GM18526 (cell line): ENCODE results near the gene MICAL3.

Experiments
- POLR2A ChIP-seq: IDR thresholded peaks from 3 replicates; pipeline ENCODE4 v1.6.1; 2011; ENCODE audit not compliant: insufficient read length; ENCODE audit errors: extremely low read depth

Gene MICAL3

GRCh38 chr22:17964643-17965042 is 59.7 kb downstream of the MICAL3 start:
- no peak for TF ChIP-seq POLR2A

DNA sequence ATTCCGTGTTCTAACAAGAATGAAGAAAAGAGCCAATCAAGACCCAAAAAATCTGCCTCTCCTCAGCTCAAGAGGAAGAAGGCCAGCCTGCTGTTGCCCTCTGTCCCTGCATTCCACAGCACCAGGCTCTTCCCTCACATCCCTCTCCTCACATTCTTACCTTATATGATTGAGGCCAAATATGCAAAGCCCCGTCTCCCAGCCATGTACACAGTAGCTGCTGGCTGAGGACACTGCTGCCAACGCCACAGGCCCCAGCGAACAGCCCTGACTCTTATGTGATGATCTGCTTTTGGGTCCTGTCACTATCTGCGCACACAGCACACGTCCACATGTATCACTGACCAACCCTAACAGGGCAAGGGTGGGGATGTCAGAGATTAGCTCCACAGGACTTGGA is 60.2 kb downstream of the MICAL3 start:
- TF ChIP-seq POLR2A = no peak

- no peak for TF ChIP-seq POLR2A
Measured at GRCh38 chr22:17963015-17963414, 61.3 kb downstream of the MICAL3 start.

- TF ChIP-seq POLR2A = no peak
Measured at GRCh38 chr22:17962168-17962567, 62.2 kb downstream of the MICAL3 start.

DNA sequence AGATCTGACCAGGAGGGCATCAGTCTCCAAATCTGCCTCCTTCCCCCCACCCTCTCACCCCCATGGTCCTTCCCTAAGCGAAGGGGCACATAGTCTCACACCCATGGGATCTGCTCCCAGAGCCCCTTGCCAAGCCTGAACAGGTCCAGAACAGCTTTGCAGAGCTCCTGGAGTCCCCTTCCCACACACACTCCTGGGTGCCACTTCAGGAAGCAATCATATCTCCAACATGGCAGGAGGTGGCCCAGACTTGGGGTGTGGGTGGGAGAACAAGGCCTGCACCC is 63.0 kb downstream of the MICAL3 start:
- TF ChIP-seq POLR2A = no peak

- TF ChIP-seq POLR2A = no peak
Measured at GRCh38 chr22:17960695-17961445, 63.5 kb downstream of the MICAL3 start.

- TF ChIP-seq POLR2A = no peak
Measured at GRCh38 chr22:17960011-17960410, 64.3 kb downstream of the MICAL3 start.

DNA sequence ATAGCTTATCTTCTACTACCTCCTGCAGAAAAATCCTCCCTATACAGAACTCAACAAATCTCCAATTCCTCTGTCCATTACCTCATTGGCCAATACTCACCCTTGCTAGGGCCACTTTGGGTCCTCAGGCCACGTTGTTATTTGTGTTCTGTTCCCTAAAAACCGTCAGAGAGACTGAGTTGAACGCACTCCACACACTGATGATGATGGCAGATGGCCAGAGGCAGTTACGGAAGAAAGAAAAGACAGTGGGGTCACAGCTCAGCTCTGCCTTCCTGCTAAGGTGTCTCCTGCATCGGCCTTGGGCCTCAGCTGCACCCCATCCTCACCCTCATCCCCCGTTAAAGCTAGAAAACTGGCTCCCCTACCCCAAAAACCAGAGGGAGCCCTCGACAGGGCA is 66.2 kb downstream of the MICAL3 start:
- TF ChIP-seq POLR2A = no peak

DNA sequence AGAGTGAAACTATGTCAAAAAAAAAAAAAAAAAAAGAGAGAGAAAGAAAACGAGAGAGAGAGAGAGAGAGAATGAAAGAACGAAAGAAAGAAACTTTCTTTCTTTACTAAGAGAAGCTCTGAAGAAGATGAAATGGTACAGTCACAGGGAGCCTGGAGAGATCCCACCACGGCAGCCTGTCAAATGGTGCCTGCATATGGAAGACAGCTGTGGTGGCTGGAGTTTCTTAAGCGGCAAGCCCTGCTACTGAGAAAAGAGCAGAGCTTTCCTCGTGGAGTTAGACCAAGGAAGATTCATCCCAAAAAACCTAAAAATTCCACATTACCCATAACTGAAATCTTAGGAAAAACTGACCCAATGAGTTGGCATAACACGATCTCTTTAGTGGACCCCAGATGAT is 66.7 kb downstream of the MICAL3 start:
- TF ChIP-seq POLR2A = no peak

GRCh38 chr22:17957204-17957603 is 67.2 kb downstream of the MICAL3 start:
- no peak for TF ChIP-seq POLR2A

- no peak for TF ChIP-seq POLR2A
Measured at GRCh38 chr22:17956630-17957029, 67.7 kb downstream of the MICAL3 start.

DNA sequence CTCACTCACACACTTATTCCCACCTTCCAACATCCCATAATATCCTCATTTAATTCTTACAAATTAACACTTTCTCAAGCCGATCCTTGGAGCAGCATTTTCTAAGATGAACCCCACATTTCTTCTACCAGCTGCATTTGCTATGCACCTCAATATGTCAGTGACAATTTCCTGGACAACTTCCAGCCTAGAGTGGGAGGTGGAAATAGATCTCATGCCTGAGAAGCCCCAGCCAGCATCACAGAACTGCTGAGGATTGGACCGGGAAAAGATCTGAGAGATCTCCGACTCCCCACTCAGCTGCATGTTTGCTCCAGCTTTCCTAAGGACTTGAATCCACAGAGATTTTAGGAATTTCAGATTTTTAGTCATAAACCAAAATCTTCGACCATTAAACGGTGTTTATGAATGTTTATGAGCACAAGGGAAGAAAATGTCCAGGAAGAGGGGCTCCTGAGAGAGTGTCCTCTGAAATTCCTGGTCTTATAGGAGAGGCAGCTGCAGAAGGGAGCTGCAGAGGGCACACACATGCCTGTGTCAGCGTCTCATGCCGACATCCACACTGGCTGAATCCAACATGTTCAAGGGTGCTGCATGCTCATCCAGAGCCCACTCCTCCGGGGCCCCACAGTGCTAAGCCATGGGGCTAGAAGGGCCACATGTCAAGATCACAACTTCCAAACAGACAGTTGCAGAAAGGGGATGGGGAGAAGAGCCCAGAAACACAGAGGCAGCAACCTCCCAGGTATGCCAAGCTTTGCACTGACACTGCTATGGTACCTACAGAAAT is 68.6 kb downstream of the MICAL3 start:
- no peak for TF ChIP-seq POLR2A

- TF ChIP-seq POLR2A = no peak
Measured at GRCh38 chr22:17954860-17955587, 69.3 kb downstream of the MICAL3 start.

DNA sequence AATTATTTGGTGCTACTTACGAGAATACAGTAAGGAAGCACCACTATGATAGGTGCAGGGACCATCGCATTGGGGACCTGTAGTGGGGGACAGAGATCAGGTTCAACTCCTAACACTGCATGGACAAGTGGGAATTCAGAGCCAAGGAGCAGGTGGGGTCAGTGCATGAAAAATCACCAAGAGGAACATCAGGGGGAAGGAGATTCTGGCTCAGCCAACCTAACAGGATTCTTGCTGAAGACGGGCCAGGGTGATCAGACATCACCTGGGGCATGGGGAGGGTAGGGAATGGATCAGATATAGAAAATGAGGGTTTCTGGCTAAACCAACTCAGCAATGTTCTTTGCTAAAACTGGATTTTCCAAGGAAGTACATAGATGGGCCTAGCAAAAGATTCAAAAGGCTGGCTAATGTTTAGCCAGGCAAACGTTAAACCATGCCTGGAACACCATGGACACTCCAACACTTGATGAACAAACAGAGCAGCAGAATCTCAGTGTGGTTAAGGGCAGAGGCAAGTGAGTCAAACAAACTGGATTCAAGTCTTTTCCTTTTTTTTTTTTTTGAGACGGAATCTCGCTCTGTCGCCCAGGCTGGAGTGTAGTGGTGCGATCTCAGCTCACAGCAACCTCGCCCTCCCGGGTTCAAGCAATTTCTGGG is 70.0 kb downstream of the MICAL3 start:
- no peak for TF ChIP-seq POLR2A

GRCh38 chr22:17953147-17953546 is 71.2 kb downstream of the MICAL3 start:
- TF ChIP-seq POLR2A = no peak
